HCT116 (cell line): ENCODE measurements around the gene PIP4K2A. TPM values are rescaled to one million over a fixed set of nuclear protein-coding genes. Genes with fewer than 3 reads are reported as not detected.

Experiments
- ATAC-seq: fragments of 200-7000 bp; cut with Tn5 transposase; 2 replicates; pipeline ENCODE4 v1.9.1; 2020; ENCODE audit warnings: mild to moderate bottlenecking, moderate library complexity
- BruUV-seq: library from RNA; stranded (reverse); fragments of 400-500 nt; replicated peaks from 2 replicates; lab custom pipeline; 2021; lab: Mats Ljungman, UMichigan
- CTCF ChIA-PET: fragments of 300-600 bp; sonication (Branson Sonifier 250); formaldehyde crosslinking; loops from one replicate; lab custom pipeline; 2021; ENCODE audit warnings: antibody characterized with exemption; lab: Charles Lee
- POLR2A ChIA-PET: fragments of 300-600, 350-600 bp; sonication (Branson Sonifier 250); formaldehyde crosslinking; loops from one replicate; lab custom pipeline; 2021; ENCODE audit warnings: antibody characterized with exemption; lab: Charles Lee
- RAD21 ChIA-PET, 2 experiments: fragments of 300-600 bp; sonication (Branson Sonifier 250); formaldehyde crosslinking; loops; one replicate each; lab custom pipeline; 2023; ENCODE audit warnings: low total read pairs in 2 of 2; ENCODE audit not compliant: uncharacterized antibody in 2 of 2, unreplicated experiment in 2 of 2, low non-redundant PET in 1 of 2; lab: Charles Lee
- DNase-seq: peaks from one replicate; pipeline ENCODE4 v3.0.0-alpha.2; 2010; ENCODE audit warnings: low read depth, low spot score
- H2AFZ ChIP-seq: fragments of 200-600 bp; shearing (Covaris generic), sonication (generic); 2 replicates; pipeline ENCODE4 v1.6.1; 2017; ENCODE audit warnings: low read depth, mixed run types, mixed read lengths, antibody characterized with exemption, low read length; ENCODE audit not compliant: poor library complexity, severe bottlenecking
- H3K27ac ChIP-seq: 2 replicates; pipeline ENCODE4 v1.5.1; 2012; ENCODE audit warnings: low read depth, low read length
- H3K27me3 ChIP-seq: fragments of 200-600 bp; sonication (generic); 2 replicates; pipeline ENCODE4 v1.6.1; 2016; ENCODE audit warnings: mixed run types, low read length, mixed read lengths; ENCODE audit not compliant: insufficient read depth
- H3K36me3 ChIP-seq, 2 experiments: fragments of 200-500 bp in 1 of 2; fragments of 200-600 bp in 1 of 2; sonication (Bioruptor generic) in 1 of 2; sonication (generic) in 1 of 2; 2 replicates each; pipeline versions ENCODE4 v1.5.1 to v1.6.1; 2014 to 2016; ENCODE audit warnings: low read length in 2 of 2, inconsistent platforms in 1 of 2, mixed read lengths in 1 of 2, mixed run types in 1 of 2; ENCODE audit not compliant: insufficient read depth in 2 of 2, control insufficient read depth in 1 of 2
- H3K4me1 ChIP-seq, 2 experiments: fragments of 200-600 bp in 1 of 2; sonication (generic) in 1 of 2; 2 replicates each; pipeline versions ENCODE4 v1.5.1 to v1.6.1; 2012 to 2017; ENCODE audit warnings: low read length in 2 of 2, inconsistent platforms in 1 of 2, mild to moderate bottlenecking in 1 of 2, mixed read lengths in 1 of 2, mixed run types in 1 of 2, moderate library complexity in 1 of 2; ENCODE audit not compliant: insufficient read depth in 2 of 2, control insufficient read depth in 1 of 2
- H3K4me2 ChIP-seq: fragments of 200-600 bp; sonication (generic); 2 replicates; pipeline ENCODE4 v1.6.1; 2017; ENCODE audit warnings: mixed run types, low read length, mixed read lengths
- H3K4me3 ChIP-seq, 2 experiments: fragments of 200-600 bp in 1 of 2; sonication (generic) in 1 of 2; replicated peaks in 1 of 2; 2 replicates each; pipeline ENCODE4 v1.5.1; 2011 to 2016; ENCODE audit warnings: low read length in 2 of 2, control low read depth in 1 of 2, low read depth in 1 of 2, mild to moderate bottlenecking in 1 of 2, mixed read lengths in 1 of 2, mixed run types in 1 of 2
- H3K79me2 ChIP-seq: fragments of 200-600 bp; sonication (generic); 2 replicates; pipeline ENCODE4 v1.6.1; 2017; ENCODE audit warnings: mild to moderate bottlenecking, mixed run types, low read length, moderate library complexity, mixed read lengths; ENCODE audit not compliant: insufficient read depth
- H3K9ac ChIP-seq: fragments of 200-600 bp; sonication (generic); 2 replicates; pipeline ENCODE4 v1.6.1; 2016; ENCODE audit warnings: low read length, mixed read lengths
- H3K9me2 ChIP-seq: fragments of 200-600 bp; sonication (generic), shearing (Covaris generic); 2 replicates; pipeline ENCODE4 v1.6.1; 2017; ENCODE audit warnings: mixed run types, mild to moderate bottlenecking, moderate library complexity; ENCODE audit not compliant: insufficient read depth
- H3K9me3 ChIP-seq, 2 experiments: fragments of 200-500 bp in 1 of 2; fragments of 200-600 bp in 1 of 2; sonication (Bioruptor generic) in 1 of 2; sonication (generic) in 1 of 2; 2 replicates each; pipeline ENCODE4 v1.6.1; 2014 to 2017; ENCODE audit warnings: low read length in 2 of 2, mixed read lengths in 2 of 2, inconsistent platforms in 1 of 2, low read depth in 1 of 2, mild to moderate bottlenecking in 1 of 2, mixed run types in 1 of 2, moderate library complexity in 1 of 2; ENCODE audit not compliant: control insufficient read depth in 1 of 2, insufficient read depth in 1 of 2
- H4K20me1 ChIP-seq: fragments of 200-600 bp; sonication (generic), shearing (Covaris generic); 2 replicates; pipeline ENCODE4 v1.6.1; 2017; ENCODE audit warnings: mixed run types, mild to moderate bottlenecking, moderate library complexity; ENCODE audit not compliant: insufficient read depth
- CEBPB ChIP-seq: IDR thresholded peaks from 2 replicates; pipeline ENCODE4 v1.6.1; 2012; ENCODE audit warnings: low read depth
- EGR1 ChIP-seq: IDR thresholded peaks from 2 replicates; pipeline ENCODE4 v1.6.1; 2012; ENCODE audit warnings: low read depth
- EZH2 ChIP-seq: fragments of 200-600 bp; sonication (generic); IDR thresholded peaks from 2 replicates; pipeline ENCODE4 v1.6.1; 2017; ENCODE audit warnings: antibody characterized with exemption, mixed run types
- EZH2phosphoT487 ChIP-seq: fragments of 200-600 bp; IDR thresholded peaks from 2 replicates; pipeline ENCODE4 v1.6.1; 2018; ENCODE audit warnings: antibody characterized with exemption, borderline replicate concordance
- FOSL1 ChIP-seq: IDR thresholded peaks from 2 replicates; pipeline ENCODE4 v1.6.1; 2012; ENCODE audit warnings: low read depth
- JUND ChIP-seq: IDR thresholded peaks from 2 replicates; pipeline ENCODE4 v1.6.1; 2012
- POLR2A ChIP-seq: IDR thresholded peaks from 2 replicates; pipeline ENCODE4 v1.7.0; 2011; ENCODE audit warnings: borderline replicate concordance; ENCODE audit not compliant: insufficient read depth, insufficient read length; ENCODE audit errors: extremely low read depth
- POLR2AphosphoS5 ChIP-seq: IDR thresholded peaks from 2 replicates; pipeline ENCODE4 v1.6.1; 2011; ENCODE audit warnings: mild to moderate bottlenecking, low read depth, low read length, moderate library complexity
- RAD21 ChIP-seq: IDR thresholded peaks from 2 replicates; pipeline ENCODE4 v1.6.1; 2012; ENCODE audit warnings: low read depth, mild to moderate bottlenecking
- SP1 ChIP-seq: IDR thresholded peaks from 2 replicates; pipeline ENCODE4 v1.6.1; 2012; ENCODE audit warnings: low read depth
- SRF ChIP-seq: IDR thresholded peaks from 2 replicates; pipeline ENCODE4 v1.6.1; 2012; ENCODE audit warnings: low read depth
- ZNF274 ChIP-seq: fragments of 200-500 bp; sonication (Bioruptor generic); IDR thresholded peaks from 2 replicates; pipeline ENCODE4 v1.6.1; 2014; ENCODE audit warnings: mild to moderate bottlenecking, low read depth, low read length, inconsistent platforms
- intact Hi-C: fragments of 100-400 bp; cut with micrococcal nuclease; formaldehyde crosslinking; loops from 2 replicates; pipeline ENCODE4 v1.10.0; 2022
- total RNA-seq: library from RNA; stranded (reverse); gene quantifications from one replicate; pipeline ENCODE4 v1.2.1, GENCODE V29; 2021; ENCODE audit not compliant: unreplicated experiment
- TF ChIP-seq, protein P1 (sequence below): IDR thresholded peaks from 2 replicates; pipeline ENCODE4 v1.6.1; 2012; ENCODE audit warnings: low read depth
- TF ChIP-seq, protein P2 (sequence below), 3 experiments: fragments of 200-600 bp in 1 of 3; sonication (generic) in 1 of 3; IDR thresholded peaks in 2 of 3; conservative IDR thresholded peaks in 1 of 3; 2 replicates each; pipeline ENCODE4 v1.5.1; 2012 to 2017; ENCODE audit warnings: low read depth in 2 of 3, low read length in 2 of 3, antibody characterized with exemption in 1 of 3, borderline replicate concordance in 1 of 3, control low read depth in 1 of 3, mild to moderate bottlenecking in 1 of 3, mixed read lengths in 1 of 3, mixed run types in 1 of 3, moderate library complexity in 1 of 3; ENCODE audit not compliant: insufficient read depth in 1 of 3

The PIP4K2A gene
- total RNA-seq, 1 experiment from 2014 or later = 41.9 TPM

DNA sequence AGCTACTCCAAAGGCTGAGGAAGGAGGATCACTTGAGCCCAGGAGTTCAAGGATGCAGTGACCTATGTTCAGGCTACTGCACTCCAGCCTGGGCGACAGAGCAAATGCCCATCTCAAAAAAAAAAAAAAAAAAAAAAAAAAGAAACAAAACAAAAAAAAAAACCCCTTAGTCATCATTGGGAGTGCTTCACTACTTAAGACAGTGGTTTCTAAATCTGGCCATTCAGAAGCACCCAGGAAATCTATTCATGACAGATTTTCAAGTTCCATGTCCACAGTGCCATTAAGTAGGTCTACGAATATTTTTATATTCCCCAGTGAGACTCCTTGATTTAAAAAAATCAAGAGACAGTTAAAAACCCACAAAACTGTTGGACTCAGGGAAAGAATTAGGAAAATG is 182.9 kb downstream of the PIP4K2A start (continued):
- TF ChIP-seq, protein P1, sequence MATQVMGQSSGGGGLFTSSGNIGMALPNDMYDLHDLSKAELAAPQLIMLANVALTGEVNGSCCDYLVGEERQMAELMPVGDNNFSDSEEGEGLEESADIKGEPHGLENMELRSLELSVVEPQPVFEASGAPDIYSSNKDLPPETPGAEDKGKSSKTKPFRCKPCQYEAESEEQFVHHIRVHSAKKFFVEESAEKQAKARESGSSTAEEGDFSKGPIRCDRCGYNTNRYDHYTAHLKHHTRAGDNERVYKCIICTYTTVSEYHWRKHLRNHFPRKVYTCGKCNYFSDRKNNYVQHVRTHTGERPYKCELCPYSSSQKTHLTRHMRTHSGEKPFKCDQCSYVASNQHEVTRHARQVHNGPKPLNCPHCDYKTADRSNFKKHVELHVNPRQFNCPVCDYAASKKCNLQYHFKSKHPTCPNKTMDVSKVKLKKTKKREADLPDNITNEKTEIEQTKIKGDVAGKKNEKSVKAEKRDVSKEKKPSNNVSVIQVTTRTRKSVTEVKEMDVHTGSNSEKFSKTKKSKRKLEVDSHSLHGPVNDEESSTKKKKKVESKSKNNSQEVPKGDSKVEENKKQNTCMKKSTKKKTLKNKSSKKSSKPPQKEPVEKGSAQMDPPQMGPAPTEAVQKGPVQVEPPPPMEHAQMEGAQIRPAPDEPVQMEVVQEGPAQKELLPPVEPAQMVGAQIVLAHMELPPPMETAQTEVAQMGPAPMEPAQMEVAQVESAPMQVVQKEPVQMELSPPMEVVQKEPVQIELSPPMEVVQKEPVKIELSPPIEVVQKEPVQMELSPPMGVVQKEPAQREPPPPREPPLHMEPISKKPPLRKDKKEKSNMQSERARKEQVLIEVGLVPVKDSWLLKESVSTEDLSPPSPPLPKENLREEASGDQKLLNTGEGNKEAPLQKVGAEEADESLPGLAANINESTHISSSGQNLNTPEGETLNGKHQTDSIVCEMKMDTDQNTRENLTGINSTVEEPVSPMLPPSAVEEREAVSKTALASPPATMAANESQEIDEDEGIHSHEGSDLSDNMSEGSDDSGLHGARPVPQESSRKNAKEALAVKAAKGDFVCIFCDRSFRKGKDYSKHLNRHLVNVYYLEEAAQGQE = no peak
- TF ChIP-seq, protein P2, sequence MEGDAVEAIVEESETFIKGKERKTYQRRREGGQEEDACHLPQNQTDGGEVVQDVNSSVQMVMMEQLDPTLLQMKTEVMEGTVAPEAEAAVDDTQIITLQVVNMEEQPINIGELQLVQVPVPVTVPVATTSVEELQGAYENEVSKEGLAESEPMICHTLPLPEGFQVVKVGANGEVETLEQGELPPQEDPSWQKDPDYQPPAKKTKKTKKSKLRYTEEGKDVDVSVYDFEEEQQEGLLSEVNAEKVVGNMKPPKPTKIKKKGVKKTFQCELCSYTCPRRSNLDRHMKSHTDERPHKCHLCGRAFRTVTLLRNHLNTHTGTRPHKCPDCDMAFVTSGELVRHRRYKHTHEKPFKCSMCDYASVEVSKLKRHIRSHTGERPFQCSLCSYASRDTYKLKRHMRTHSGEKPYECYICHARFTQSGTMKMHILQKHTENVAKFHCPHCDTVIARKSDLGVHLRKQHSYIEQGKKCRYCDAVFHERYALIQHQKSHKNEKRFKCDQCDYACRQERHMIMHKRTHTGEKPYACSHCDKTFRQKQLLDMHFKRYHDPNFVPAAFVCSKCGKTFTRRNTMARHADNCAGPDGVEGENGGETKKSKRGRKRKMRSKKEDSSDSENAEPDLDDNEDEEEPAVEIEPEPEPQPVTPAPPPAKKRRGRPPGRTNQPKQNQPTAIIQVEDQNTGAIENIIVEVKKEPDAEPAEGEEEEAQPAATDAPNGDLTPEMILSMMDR (IDR thresholded peaks at IDR 0.05 in 2 of 3, conservative IDR thresholded peaks at IDR 0.05 in 1 of 3; ENCODE audit: borderline replicate concordance in 1 of 3, insufficient read depth in 1 of 3, low read depth in 2 of 3, low read length in 2 of 3) = no peak
- no peak for TF ChIP-seq EGR1
- TF ChIP-seq EZH2phosphoT487 = no peak
- TF ChIP-seq ZNF274 = no peak
- TF ChIP-seq POLR2A = no peak
- no peak for TF ChIP-seq SRF
- no peak for TF ChIP-seq SP1

DNA sequence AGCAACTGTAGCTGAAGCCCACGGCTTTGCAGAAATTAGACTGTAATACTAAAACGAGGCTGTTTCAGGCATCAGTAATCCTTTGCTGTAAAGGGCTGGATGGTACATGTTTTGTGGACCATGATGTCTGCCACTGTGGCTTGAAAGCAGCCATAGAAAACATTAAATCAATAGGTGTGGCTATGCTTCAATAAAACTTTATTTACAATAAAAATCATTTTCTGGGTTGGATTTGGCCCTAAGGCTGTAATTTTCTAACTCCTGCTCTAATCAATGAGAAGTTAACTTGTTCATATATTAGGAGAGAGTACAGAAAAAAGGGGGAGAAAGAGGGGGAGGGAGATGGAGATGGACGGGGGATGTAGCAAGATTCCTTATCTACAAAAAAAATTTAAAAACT is 183.4 kb downstream of the PIP4K2A start:
- no peak overlapping the region for H2AFZ ChIP-seq
- H3K27me3 ChIP-seq = no peaks in the 10 kb centered on the region
- POLR2A ChIA-PET = no interaction called here
- H3K4me1 ChIP-seq = no peaks in the 10 kb centered on the region; a peak in 1 of 4 replicates
- no peak overlapping the region for H3K4me3 ChIP-seq
- H3K36me3 ChIP-seq = 0 out of 4 replicates have a peak, but pooled peaks cover 0 to 2% of the 10 kb centered on the region in 2 experiments
- H4K20me1 ChIP-seq = no peaks in the 10 kb centered on the region
- ATAC-seq (no peak), DNase-seq (no peak)
- no peaks in the 10 kb centered on the region for H3K9me2 ChIP-seq
- no TSS peak for BruUV-seq
- RAD21 ChIA-PET = no interaction called here
- no peak overlapping the region for H3K27ac ChIP-seq
- intact Hi-C loops = no loop called here
- no peak overlapping the region for H3K9ac ChIP-seq
- no peak overlapping the region for H3K4me2 ChIP-seq
- no peaks in the 10 kb centered on the region for H3K9me3 ChIP-seq
- H3K79me2 ChIP-seq = no peaks in the 10 kb centered on the region
- CTCF ChIA-PET = no interaction called here
- TF ChIP-seq SRF = no peak
- no peak for TF ChIP-seq POLR2AphosphoS5
- TF ChIP-seq RAD21 = no peak
- TF ChIP-seq EZH2 = no peak
- TF ChIP-seq, protein P1 = no peak
- TF ChIP-seq, protein P2 (IDR thresholded peaks at IDR 0.05 in 2 of 3, conservative IDR thresholded peaks at IDR 0.05 in 1 of 3; ENCODE audit: borderline replicate concordance in 1 of 3, insufficient read depth in 1 of 3, low read depth in 2 of 3, low read length in 2 of 3) = no peak
- no peak for TF ChIP-seq EZH2phosphoT487
- TF ChIP-seq CEBPB = no peak
- TF ChIP-seq FOSL1 = no peak
- no peak for TF ChIP-seq JUND
